Limb (tissue), 2 donors: ENCODE data around the gene C2orf78.
A peak's percentile ranks its signal among the peaks of the same experiment; 100 is the strongest.
"Not testable (repeated sequence)": the region's sequence is repeated elsewhere in the genome, so short reads cannot be mapped to it uniquely, and the experiment has no call there.

ENCODE experiments used
- DNase-seq, 2 donors: peaks; one replicate each; pipeline ENCODE4 v3.0.0-alpha.2; 2016; ENCODE audit errors: extremely low spot score in 2 of 2

The C2orf78 gene

GRCh38 chr2:73779467-73780236 is 4.3 kb upstream of the C2orf78 start, which contains the start of gene DUSP11:
Gene DUSP11 (minus strand): TSS chr2:73780103. CDS start chr2:73779974, 129 bp downstream.
- DNase-seq: peak; percentile 93 to 94

DNA sequence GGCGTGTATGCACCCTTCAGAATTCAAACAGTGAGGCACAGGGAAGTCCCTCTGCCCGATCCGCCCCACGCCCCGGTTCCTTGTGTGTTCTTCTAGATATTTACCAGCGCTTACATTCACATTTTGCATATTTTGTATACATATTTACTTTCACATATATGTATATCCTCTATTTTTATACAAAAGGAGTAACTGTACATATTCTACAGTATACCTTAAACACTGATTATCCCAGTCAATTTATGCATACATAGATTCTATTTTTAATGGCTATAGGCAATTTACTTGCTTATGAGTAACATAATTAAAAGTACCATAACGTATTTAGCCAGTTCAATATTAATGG is 3.8 kb upstream of the C2orf78 start:
- DNase-seq: no peak

- not testable (repeated sequence) for DNase-seq
Measured at GRCh38 chr2:73783402-73783801, 581 bp upstream of the C2orf78 start.

- DNase-seq: no peak
Measured at GRCh38 chr2:73811878-73812277, 27.9 kb downstream of the C2orf78 start.

DNA sequence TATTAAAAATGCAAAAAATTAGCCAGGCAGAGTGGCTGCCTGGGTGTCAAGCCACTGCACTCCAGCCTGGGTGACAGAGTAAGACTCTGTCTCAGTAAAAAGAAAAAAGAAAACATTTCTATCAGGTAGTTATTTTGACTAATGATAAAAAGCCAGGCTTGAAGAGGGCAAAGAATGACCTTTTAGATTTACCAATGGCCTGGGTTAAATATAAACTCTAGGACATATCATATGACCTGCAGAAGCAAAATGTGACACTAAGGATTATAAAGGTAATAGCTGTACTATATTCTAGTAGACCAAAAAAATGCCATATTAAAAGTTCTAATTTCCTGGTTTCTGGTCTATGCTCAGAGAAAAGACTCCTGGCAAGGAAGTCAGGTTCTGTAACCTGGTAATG is 28.7 kb downstream of the C2orf78 start:
- no peak for DNase-seq

DNA sequence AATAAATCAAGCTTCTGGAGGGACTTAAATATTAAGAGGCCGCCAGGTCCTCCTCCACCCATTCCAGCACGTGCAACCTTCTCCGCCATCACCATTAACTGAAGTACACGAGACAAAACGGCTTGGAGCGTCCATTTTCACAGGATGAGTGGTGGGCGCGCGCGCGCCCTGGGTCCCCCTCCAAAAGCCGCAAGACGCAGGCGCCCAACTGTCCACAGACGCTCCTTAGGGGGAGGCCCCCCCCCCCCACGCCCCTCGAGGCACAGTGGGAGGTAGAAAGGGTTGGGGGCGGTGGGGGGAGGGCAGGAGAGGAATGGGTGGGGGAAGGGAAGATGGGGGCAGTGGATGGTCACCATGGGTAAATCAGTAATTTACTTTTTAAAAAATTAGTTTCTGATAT is 34.3 kb downstream of the C2orf78 start:
- no peak for DNase-seq

DNA sequence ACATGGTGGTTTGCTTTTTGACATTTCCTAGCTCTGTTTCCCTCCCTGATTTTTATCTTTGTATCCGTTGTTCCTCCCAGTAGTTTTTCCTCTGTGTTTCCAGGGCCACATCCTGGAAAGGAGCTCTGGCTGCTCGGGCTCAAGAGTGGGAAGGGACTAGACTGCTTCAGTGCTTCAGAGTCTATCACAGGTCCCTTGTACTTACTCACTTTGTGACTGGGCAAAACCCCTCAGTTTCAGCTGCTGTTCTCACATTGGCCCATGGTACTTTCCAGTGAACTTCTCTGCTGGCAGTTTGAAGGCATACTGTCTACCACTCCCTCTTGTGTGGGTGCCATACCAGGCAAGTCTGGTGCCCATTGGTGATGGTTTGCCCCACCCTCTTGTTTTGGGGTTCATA is 37.2 kb downstream of the C2orf78 start:
- no peak for DNase-seq

DNA sequence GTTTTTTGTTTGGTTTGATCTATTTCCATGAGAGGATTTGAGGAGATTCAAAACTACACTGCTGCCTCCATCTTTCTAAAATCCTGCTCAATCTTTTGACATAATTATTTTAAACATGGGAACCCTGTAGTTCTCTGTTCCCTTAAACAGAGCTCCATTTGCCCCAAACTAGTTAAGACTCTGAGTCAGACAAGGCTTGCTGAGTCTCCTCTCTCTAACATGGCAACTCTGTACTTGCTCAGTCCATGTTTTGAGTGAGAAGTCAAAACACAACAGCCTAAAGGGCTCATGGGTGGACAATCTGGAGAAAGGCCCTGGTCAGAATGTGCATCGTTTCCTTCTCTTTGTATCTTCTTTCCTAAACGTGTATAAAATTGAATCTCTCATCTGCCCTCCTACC is 37.7 kb downstream of the C2orf78 start:
- no peak for DNase-seq

- DNase-seq: no peak
Measured at GRCh38 chr2:73822276-73822675, 38.3 kb downstream of the C2orf78 start.

GRCh38 chr2:73822991-73823390 is 39.0 kb downstream of the C2orf78 start:
- DNase-seq: no peak

GRCh38 chr2:73823416-73823815 is 39.4 kb downstream of the C2orf78 start:
- DNase-seq: no peak

- DNase-seq: peak in 1 of 2 donors; percentile 79
Measured at GRCh38 chr2:73823916-73824523, 40.0 kb downstream of the C2orf78 start.

DNA sequence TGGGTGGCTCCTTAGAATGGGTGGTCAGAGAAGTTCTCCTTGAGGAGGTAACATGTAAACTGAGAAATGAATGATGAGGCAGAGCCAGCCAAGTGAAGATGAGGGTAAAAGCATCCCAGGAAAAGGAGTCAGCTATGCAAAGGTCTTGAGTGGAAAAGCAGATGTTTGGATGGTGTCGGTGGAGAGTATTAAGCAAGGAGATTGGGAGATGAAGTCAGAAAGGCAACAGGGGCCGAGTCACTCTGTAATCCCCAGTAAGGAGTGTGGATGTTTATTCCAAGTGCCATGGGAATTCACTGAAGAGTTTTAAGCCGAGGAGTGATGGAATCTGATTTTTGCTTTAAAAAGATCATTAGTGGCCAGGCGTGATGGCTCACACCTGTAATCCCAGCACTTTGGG is 41.4 kb downstream of the C2orf78 start:
- DNase-seq: no peak

DNA sequence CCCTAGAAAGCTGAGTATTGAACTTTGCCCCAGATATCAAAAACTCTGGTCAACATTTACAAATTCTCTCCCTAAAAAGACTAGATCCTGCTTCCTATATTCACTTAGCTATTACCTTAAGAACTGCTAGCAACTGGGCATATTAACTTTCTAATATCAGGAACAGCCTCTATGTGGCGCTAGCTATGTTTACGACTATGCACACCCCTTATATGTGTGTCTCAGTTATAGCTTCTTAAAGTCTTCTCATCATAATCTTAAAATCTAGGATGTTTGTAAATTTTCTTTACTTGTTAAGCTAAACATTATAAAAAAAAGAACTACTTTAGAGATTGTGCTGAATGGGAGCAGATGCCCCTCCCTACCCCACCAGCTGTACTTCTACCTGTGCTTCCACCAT is 43.0 kb downstream of the C2orf78 start:
- no peak for DNase-seq

DNA sequence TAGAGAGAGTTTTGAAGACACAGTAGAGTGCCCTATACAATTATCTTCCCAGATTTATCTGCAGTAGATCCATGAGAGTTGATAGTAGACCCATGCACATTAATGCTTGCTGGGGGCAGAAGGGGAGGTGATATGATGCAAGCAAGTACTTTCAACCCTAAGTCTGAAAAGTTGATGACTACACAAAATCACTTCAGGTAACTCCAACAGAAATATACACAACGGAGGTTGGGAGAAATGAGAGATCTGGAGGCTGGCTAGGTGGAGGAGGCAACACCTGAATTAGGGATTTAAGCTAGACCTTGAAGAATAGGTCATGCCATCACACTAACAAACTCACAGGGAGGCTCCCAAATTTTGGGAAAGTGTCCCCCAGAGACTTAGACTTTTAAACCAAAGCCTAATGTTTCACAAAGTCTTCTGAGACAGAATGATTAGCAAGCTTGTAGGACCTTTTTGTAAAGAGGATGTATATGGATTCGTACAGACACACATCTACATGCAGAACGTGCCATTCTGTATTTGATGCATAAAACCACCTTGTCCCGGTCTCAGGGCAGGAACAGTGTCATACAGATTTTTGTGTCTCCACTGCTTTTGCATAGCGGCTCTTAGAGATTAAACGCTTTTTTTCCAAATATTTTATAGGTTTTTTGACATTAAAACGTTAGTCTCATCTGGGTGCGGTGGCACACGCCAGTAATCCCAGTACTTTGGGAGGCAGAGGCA is 43.8 kb downstream of the C2orf78 start:
- no peak for DNase-seq

DNA sequence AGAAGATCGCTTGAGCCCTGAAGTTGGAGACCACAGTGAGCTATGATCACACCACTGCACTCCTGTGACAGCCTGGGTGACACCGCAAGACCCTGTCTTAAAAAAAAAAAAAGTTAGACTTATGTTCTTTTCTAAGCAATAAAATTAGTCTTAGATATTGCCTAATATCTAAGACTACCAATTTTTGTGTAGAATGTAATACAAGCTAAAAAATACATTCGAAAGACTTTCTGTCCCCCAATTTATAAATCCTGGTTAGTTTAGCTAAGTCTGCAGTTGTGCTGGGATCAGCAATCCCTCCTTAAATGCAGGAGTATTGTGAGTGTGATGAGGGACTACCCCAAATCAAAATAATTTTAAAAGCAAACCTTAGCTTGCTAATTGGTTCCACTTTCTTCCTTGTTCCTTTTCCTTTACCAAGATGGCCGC is 44.4 kb downstream of the C2orf78 start:
- no peak for DNase-seq

DNA sequence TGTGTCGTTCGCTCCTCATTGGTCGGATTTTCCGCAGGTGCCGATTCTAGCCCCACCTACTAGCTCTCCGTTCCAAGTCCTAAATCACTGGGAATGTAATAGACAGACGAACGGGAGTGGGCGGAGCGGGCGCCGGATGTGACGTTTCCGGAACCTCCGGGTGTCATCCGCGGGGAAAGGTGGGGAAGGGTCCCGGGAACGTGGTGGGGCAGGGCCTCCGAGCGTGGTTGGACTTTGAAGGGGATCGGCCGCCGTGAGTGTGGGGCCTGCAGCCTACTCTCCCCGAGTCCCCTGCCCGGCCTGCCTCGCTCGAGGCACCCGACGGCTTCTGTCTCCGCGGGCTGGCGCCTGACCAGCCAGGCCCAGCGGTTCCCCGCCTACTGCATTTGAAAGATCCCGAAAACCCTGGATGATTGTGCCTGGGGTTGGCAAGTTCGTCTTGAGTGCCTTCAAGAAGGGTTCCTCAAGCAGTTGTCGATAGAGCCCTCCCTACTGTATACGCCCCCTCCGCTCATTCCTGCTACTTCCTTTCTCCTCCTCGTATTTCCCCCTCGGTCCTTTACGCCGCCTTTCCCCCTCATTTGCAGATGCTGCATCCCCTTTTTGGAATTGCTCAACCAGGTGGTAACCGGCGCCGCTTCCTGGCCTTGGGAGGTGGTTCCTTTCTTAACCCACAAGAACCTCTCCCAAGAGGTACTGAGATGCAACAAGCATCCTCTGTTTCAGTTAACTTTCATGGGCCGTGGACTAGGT is 45.0 kb downstream of the C2orf78 start, which contains the start of gene STAMBP:
Gene STAMBP, plus strand, starts transcription at position 144 of the 753 bp plus-strand sequence. CDS start 1,896 bp downstream, outside the sequence.
- peak; percentile 97 for DNase-seq

DNA sequence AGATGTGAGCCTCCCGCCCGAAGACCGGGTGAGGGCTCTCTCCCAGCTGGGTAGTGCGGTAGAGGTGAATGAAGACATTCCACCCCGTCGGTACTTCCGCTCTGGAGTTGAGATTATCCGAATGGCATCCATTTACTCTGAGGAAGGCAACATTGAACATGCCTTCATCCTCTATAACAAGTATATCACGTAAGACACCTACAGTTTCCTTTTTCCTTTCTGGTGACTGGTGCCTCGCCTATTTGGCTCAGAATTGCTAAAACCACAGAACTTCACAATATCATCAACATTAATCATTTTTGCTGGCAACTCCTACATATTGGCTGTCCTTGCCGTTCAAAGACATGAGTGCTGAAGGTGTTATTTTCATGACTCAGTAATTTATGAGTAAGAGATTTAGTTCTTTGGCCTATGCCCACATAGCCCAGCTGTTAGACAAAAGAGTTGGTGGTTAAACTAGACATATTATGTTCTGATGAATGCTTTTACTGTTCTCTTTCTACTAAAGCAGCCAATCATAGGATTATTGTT is 47.0 kb downstream of the C2orf78 start:
- no peak for DNase-seq

- peak in 1 of 2 donors; percentile 24 for DNase-seq
Measured at GRCh38 chr2:73832930-73833329, 48.9 kb downstream of the C2orf78 start.

DNA sequence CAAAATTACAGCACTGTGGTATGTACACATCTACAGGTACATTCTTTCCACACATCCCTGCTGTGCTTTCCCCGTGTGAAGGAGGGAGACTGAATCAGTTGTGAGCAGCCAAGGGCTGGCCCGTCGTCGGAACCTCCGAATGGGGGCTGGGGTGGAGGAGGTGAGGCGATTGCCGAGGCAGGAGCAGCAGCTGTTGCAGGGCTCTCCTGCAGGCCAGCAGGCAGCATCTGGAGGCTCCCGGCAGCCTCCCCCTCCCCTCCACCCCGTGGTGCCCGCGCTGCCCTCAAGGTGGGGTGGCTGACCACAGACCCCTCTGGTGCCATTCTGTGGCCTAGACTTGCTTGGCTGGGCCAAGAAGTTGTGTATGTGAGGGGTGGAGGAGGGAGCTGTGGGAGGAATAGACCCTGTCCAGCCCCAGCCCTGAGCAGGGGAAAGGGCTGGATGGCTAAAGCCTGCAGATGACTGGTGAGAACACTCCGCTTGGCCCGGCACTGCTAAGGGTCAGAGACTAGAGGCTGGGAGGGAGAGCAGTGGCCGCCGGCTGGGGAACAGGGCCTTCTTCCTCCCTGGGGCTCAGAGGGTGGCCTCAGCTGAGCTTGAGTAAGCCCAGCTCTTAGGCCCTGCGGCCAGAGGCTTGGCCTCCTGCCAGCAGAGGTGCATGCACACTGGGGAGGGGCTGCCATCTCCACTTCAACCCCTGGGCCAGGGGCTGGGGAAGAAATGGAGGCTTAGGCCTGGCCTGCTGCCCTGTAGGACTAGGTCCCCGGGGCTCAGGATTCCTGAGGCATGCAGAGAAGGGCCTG is 52.4 kb downstream of the C2orf78 start:
- DNase-seq: no peak
